Stimulated activated CD8-positive, alpha-beta memory T cell treated with anti-CD3 and anti-CD28 coated beads, Interleukin-7, amount 100 ng/mL, for 1 hour (primary cell): ENCODE results near the gene NAA20.

Experiments
- DNase-seq, 2 donors: peaks; one replicate each; pipeline ENCODE4 v3.0.0-alpha.2; 2020; ENCODE audit warnings: low read depth in 2 of 2

The NAA20 gene

GRCh38 chr20:20017001-20017843 is at the start of gene NAA20:
Gene NAA20, plus strand, starts transcription at chr20:20017362. Its CDS starts 35 bp downstream, at chr20:20017397.
- DNase-seq, result peak; percentile 79 to 80

- no peak for DNase-seq
Observed at GRCh38 chr20:19967445-19967844, 49.7 kb upstream of the NAA20 start.

- DNase-seq, result no peak
Observed at GRCh38 chr20:19968028-19968427, 49.1 kb upstream of the NAA20 start.

GRCh38 chr20:19968466-19969073 is 48.6 kb upstream of the NAA20 start:
- DNase-seq, result no peak

- DNase-seq, result no peak
Observed at GRCh38 chr20:19969106-19969505, 48.1 kb upstream of the NAA20 start.

GRCh38 chr20:19969507-19970255 is 47.5 kb upstream of the NAA20 start:
- DNase-seq, result no peak

GRCh38 chr20:19970256-19970765 is 46.9 kb upstream of the NAA20 start:
- no peak for DNase-seq

- no peak for DNase-seq
Observed at GRCh38 chr20:19971116-19971515, 46.0 kb upstream of the NAA20 start.

GRCh38 chr20:19973961-19974629 is 43.1 kb upstream of the NAA20 start:
- DNase-seq, result no peak

GRCh38 chr20:19974630-19975435 is 42.3 kb upstream of the NAA20 start:
- no peak for DNase-seq

GRCh38 chr20:19975436-19975799 is 41.7 kb upstream of the NAA20 start:
- DNase-seq, result no peak

GRCh38 chr20:19975901-19976300 is 41.3 kb upstream of the NAA20 start:
- no peak for DNase-seq

GRCh38 chr20:19976595-19977372 is 40.4 kb upstream of the NAA20 start:
- DNase-seq, result no peak

GRCh38 chr20:19977373-19977770 is 39.8 kb upstream of the NAA20 start:
- no peak for DNase-seq

- DNase-seq, result no peak
Observed at GRCh38 chr20:19978511-19979210, 38.5 kb upstream of the NAA20 start.

GRCh38 chr20:19981031-19981451 is 36.1 kb upstream of the NAA20 start:
- no peak for DNase-seq

- no peak for DNase-seq
Observed at GRCh38 chr20:19986419-19986818, 30.7 kb upstream of the NAA20 start.

GRCh38 chr20:19987046-19987445 is 30.1 kb upstream of the NAA20 start:
- DNase-seq, result no peak

GRCh38 chr20:19990850-19991249 is 26.3 kb upstream of the NAA20 start:
- DNase-seq, result no peak

- no peak for DNase-seq
Observed at GRCh38 chr20:19991308-19991707, 25.9 kb upstream of the NAA20 start.
